CD4-positive, alpha-beta T cell treated with Interleukin-15 for 4 hours (primary cell): ENCODE data around the gene CENPW.
A peak's percentile ranks its signal among the peaks of the same experiment; 100 is the strongest.

Source experiments
- DNase-seq: peaks from one replicate; pipeline ENCODE4 v3.0.0-alpha.2; 2020; ENCODE audit warnings: low spot score

CENPW gene

GRCh38 chr6:126339796-126340609, at the start of gene CENPW:
Gene CENPW (plus strand): TSS chr6:126340115. CDS start chr6:126340274, 159 bp downstream.
- DNase-seq = peak; percentile 88

GRCh38 chr6:126293891-126294524, 45.9 kb upstream of the CENPW start:
- DNase-seq = no peak

GRCh38 chr6:126300126-126300525, 39.8 kb upstream of the CENPW start:
- DNase-seq = no peak

GRCh38 chr6:126300735-126301134, 39.2 kb upstream of the CENPW start:
- no peak for DNase-seq

GRCh38 chr6:126302191-126302590, 37.7 kb upstream of the CENPW start:
- no peak for DNase-seq

GRCh38 chr6:126307849-126308248, 32.1 kb upstream of the CENPW start:
- no peak for DNase-seq

GRCh38 chr6:126308362-126308761, 31.6 kb upstream of the CENPW start:
- DNase-seq = no peak

- no peak for DNase-seq
Observed at GRCh38 chr6:126312013-126312665, 27.8 kb upstream of the CENPW start.

- no peak for DNase-seq
Observed at GRCh38 chr6:126313941-126314340, 26.0 kb upstream of the CENPW start.

- DNase-seq = no peak
Observed at GRCh38 chr6:126318797-126319196, 21.1 kb upstream of the CENPW start.

- no peak for DNase-seq
Observed at GRCh38 chr6:126333729-126334128, 6.2 kb upstream of the CENPW start.

GRCh38 chr6:126335210-126335609, 4.7 kb upstream of the CENPW start:
- no peak for DNase-seq

- no peak for DNase-seq
Observed at GRCh38 chr6:126337323-126337722, 2.6 kb upstream of the CENPW start.

- no peak for DNase-seq
Observed at GRCh38 chr6:126341126-126341525, 1.2 kb downstream of the CENPW start.

- DNase-seq = no peak
Observed at GRCh38 chr6:126344181-126344580, 4.3 kb downstream of the CENPW start.

GRCh38 chr6:126351960-126352359, 12.0 kb downstream of the CENPW start:
- DNase-seq = no peak

- no peak for DNase-seq
Observed at GRCh38 chr6:126352514-126352913, 12.6 kb downstream of the CENPW start.

- DNase-seq = no peak
Observed at GRCh38 chr6:126356526-126356925, 16.6 kb downstream of the CENPW start.

GRCh38 chr6:126359936-126360537, 20.1 kb downstream of the CENPW start:
- no peak for DNase-seq

- DNase-seq = no peak
Observed at GRCh38 chr6:126361832-126362440, 22.0 kb downstream of the CENPW start.

- DNase-seq = no peak
Observed at GRCh38 chr6:126367849-126368248, 27.9 kb downstream of the CENPW start.

- no peak for DNase-seq
Observed at GRCh38 chr6:126372626-126373025, 32.7 kb downstream of the CENPW start.
